Measurements from ENCODE around the gene POLK.

DNA sequence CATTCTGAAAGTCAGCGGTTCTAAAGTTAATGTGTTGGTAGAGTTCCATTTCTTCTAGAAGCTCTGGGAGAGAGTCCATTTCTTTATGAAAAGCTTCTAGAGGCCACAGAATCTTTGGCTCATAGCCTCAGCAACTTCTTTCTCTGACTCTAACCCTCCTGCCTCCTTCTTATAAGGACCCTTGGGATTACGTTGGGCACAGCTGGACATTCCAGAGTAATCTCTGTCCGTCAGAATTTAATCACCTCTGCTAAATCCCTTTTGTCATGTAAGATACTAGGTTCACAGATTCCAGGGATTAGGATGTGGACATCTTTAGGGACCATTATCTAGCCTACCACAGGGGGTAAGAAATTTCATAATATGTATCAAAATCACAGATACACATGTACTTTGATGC is 77.0 kb downstream of the POLK start:
- TF ChIP-seq, protein P1, sequence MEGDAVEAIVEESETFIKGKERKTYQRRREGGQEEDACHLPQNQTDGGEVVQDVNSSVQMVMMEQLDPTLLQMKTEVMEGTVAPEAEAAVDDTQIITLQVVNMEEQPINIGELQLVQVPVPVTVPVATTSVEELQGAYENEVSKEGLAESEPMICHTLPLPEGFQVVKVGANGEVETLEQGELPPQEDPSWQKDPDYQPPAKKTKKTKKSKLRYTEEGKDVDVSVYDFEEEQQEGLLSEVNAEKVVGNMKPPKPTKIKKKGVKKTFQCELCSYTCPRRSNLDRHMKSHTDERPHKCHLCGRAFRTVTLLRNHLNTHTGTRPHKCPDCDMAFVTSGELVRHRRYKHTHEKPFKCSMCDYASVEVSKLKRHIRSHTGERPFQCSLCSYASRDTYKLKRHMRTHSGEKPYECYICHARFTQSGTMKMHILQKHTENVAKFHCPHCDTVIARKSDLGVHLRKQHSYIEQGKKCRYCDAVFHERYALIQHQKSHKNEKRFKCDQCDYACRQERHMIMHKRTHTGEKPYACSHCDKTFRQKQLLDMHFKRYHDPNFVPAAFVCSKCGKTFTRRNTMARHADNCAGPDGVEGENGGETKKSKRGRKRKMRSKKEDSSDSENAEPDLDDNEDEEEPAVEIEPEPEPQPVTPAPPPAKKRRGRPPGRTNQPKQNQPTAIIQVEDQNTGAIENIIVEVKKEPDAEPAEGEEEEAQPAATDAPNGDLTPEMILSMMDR (CRISPR knock-in tag; IDR thresholded peaks at IDR 0.05) = no peak
- TF ChIP-seq ERF (CRISPR knock-in tag; IDR thresholded peaks at IDR 0.05) = no peak
- TF ChIP-seq, protein P2, sequence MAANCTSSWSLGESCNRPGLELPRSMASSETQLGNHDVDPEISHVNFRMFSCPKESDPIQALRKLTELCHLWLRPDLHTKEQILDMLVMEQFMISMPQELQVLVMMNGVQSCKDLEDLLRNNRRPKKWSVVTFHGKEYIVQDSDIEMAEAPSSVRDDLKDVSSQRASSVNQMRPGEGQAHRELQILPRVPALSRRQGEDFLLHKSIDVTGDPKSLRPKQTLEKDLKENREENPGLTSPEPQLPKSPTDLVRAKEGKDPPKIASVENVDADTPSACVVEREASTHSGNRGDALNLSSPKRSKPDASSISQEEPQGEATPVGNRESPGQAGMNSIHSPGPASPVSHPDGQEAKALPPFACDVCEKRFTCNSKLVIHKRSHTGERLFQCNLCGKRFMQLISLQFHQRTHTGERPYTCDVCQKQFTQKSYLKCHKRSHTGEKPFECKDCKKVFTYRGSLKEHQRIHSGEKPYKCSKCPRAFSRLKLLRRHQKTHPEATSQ (CRISPR knock-in tag; IDR thresholded peaks at IDR 0.05; ENCODE audit: borderline replicate concordance) = no peak
- no peak for TF ChIP-seq GTF2F1 (IDR thresholded peaks at IDR 0.05; ENCODE audit: low read length)
